GM12878 (cell line): Measurements from ENCODE around the gene JAKMIP1. TPM values are rescaled to one million over a fixed set of nuclear protein-coding genes. Genes with fewer than 3 reads are reported as not detected.

Experiments used
- ATAC-seq: fragments of 200-7000 bp; cut with Tn5 transposase; 3 replicates; pipeline ENCODE4 v1.9.1; 2020; ENCODE audit warnings: mild to moderate bottlenecking, moderate library complexity
- BruUV-seq: library from RNA; stranded (reverse); fragments of 400-500 nt; replicated peaks from 2 replicates; lab custom pipeline; 2021; lab: Mats Ljungman, UMichigan
- CTCF ChIA-PET: fragments of 300-600 bp; sonication (Branson Sonifier 250); formaldehyde crosslinking; extraction: SDS; loops from one replicate; lab custom pipeline; 2021; ENCODE audit warnings: inconsistent platforms; lab: Yijun Ruan, JAX
- POLR2A ChIA-PET: fragments of 350-600 bp; formaldehyde crosslinking; extraction: SDS; loops from one replicate; lab custom pipeline; 2021; ENCODE audit warnings: inconsistent platforms; lab: Charles Lee
- RAD21 ChIA-PET: fragments of 300-600 bp; sonication (Branson Sonifier 250); formaldehyde crosslinking; loops from one replicate; lab custom pipeline; 2023; ENCODE audit warnings: antibody characterized with exemption; ENCODE audit not compliant: unreplicated experiment; lab: Charles Lee
- SMC1A ChIA-PET: fragments of 300-600 bp; sonication (Branson Sonifier 250); formaldehyde crosslinking; loops from one replicate; lab custom pipeline; 2023; ENCODE audit not compliant: unreplicated experiment, uncharacterized antibody; lab: Charles Lee
- DNase-seq: peaks from one replicate; pipeline ENCODE4 v3.0.0-alpha.2; 2011; ENCODE audit warnings: low read depth, low spot score
- FAIRE-seq: peaks from 3 replicates; lab custom pipeline; 2011; peaks lifted over from hg19 to GRCh38; lab: Jason Lieb, UNC
- H2AFZ ChIP-seq: 2 replicates; pipeline ENCODE4 v1.6.0; 2011; ENCODE audit warnings: low read depth, low read length, control low read depth; ENCODE audit not compliant: control insufficient read depth
- H3K27ac ChIP-seq: 2 replicates; pipeline ENCODE4 v1.5.1; 2011; ENCODE audit warnings: control low read depth; ENCODE audit not compliant: control insufficient read depth, insufficient read depth
- H3K27me3 ChIP-seq, 2 experiments: replicated peaks in 1 of 2; 2 replicates each; pipeline versions ENCODE4 v1.6.0 to v1.6.1; 2011; ENCODE audit warnings: low read length in 1 of 2; ENCODE audit not compliant: control insufficient read depth in 2 of 2, insufficient read depth in 2 of 2
- H3K36me3 ChIP-seq, 2 experiments: 2 replicates each; pipeline ENCODE4 v1.5.1; 2011; ENCODE audit warnings: low read length in 1 of 2; ENCODE audit not compliant: control insufficient read depth in 2 of 2, insufficient read depth in 2 of 2
- H3K4me1 ChIP-seq: 2 replicates; pipeline ENCODE4 v1.6.1; 2011; ENCODE audit warnings: mild to moderate bottlenecking, low read length, moderate library complexity, mixed read lengths; ENCODE audit not compliant: control insufficient read depth, insufficient read depth
- H3K4me2 ChIP-seq: 2 replicates; pipeline ENCODE4 v1.6.0; 2011; ENCODE audit warnings: control low read depth; ENCODE audit not compliant: control insufficient read depth, insufficient read depth
- H3K4me3 ChIP-seq: fragments of 200-600 bp; sonication (generic); 2 replicates; pipeline ENCODE4 v1.5.1; 2016
- H3K79me2 ChIP-seq: 2 replicates; pipeline ENCODE4 v1.6.0; 2011; ENCODE audit warnings: low read length; ENCODE audit not compliant: control insufficient read depth, insufficient read depth
- H3K9ac ChIP-seq: 2 replicates; pipeline ENCODE4 v1.8.0; 2011; ENCODE audit warnings: low read length, control low read depth, mixed read lengths; ENCODE audit not compliant: control insufficient read depth, insufficient read depth
- H3K9me3 ChIP-seq: replicated peaks from 3 replicates; pipeline ENCODE4 v1.5.1; 2011; ENCODE audit warnings: mild to moderate bottlenecking, low read length; ENCODE audit not compliant: control insufficient read depth, insufficient read depth
- H4K20me1 ChIP-seq: 2 replicates; pipeline ENCODE4 v1.6.0; 2011; ENCODE audit not compliant: control insufficient read depth, insufficient read depth
- CBX5 ChIP-seq: sonication (generic); IDR thresholded peaks from 2 replicates; pipeline ENCODE4 v1.6.1; 2016; ENCODE audit warnings: low read depth, moderate library complexity, mild to moderate bottlenecking, inconsistent platforms
- ESRRA ChIP-seq: IDR thresholded peaks from 2 replicates; pipeline ENCODE4 v1.6.1; 2012; ENCODE audit warnings: mild to moderate bottlenecking, low read length, improper control_type of control experiment
- EZH2 ChIP-seq: IDR thresholded peaks from 2 replicates; pipeline ENCODE4 v1.6.1; 2012; ENCODE audit warnings: low read depth, mild to moderate bottlenecking, control low read depth, inconsistent platforms, low read length, borderline replicate concordance; ENCODE audit not compliant: control insufficient read depth
- GATAD2B ChIP-seq: fragments of 450-650 bp; conservative IDR thresholded peaks from 2 replicates; pipeline ENCODE4 v1.6.1; 2017; ENCODE audit warnings: low read depth, mild to moderate bottlenecking, moderate library complexity
- JUNB ChIP-seq: IDR thresholded peaks from 2 replicates; pipeline ENCODE4 v1.6.1; 2016; ENCODE audit warnings: antibody characterized with exemption, mild to moderate bottlenecking
- MEF2B ChIP-seq: fragments of 450-650 bp; IDR thresholded peaks from 2 replicates; pipeline ENCODE4 v1.6.1; 2018; ENCODE audit warnings: mild to moderate bottlenecking, moderate library complexity; ENCODE audit not compliant: partially characterized antibody, poor library complexity, severe bottlenecking
- POLR2AphosphoS5 ChIP-seq: IDR thresholded peaks from 2 replicates; pipeline ENCODE4 v1.6.1; 2011; ENCODE audit warnings: mild to moderate bottlenecking, low read length, inconsistent platforms
- RELB ChIP-seq: fragments of 450-650 bp; IDR thresholded peaks from 2 replicates; pipeline ENCODE4 v1.6.1; 2017; ENCODE audit warnings: low read depth, mild to moderate bottlenecking, moderate library complexity
- RFX5 ChIP-seq: IDR thresholded peaks from 2 replicates; pipeline ENCODE4 v1.6.1; 2011; ENCODE audit warnings: low read depth, low read length, improper control_type of control experiment
- SMAD5 ChIP-seq: IDR thresholded peaks from 2 replicates; pipeline ENCODE4 v1.6.1; 2016; ENCODE audit warnings: antibody characterized with exemption, low read depth
- SMC3 ChIP-seq: IDR thresholded peaks from 2 replicates; pipeline ENCODE4 v1.6.1; 2011; ENCODE audit warnings: low read length, improper control_type of control experiment, borderline replicate concordance
- STAT1 ChIP-seq: fragments of 450-650 bp; conservative IDR thresholded peaks from 2 replicates; pipeline ENCODE4 v1.6.1; 2014; ENCODE audit warnings: antibody characterized with exemption, mild to moderate bottlenecking
- TAF1 ChIP-seq: IDR thresholded peaks from 2 replicates; pipeline ENCODE4 v1.6.1; 2011; ENCODE audit warnings: mild to moderate bottlenecking, low read depth, low read length, borderline replicate concordance
- WGBS: methylation state at CpG from one replicate; pipeline ENCODE4 v1.1.6; 2016; ENCODE audit warnings: low lambda C conversion rate; ENCODE audit not compliant: insufficient replicate concordance, insufficient coverage; ENCODE audit errors: missing lambda C conversion rate; 5-methylcytosine and 5-hydroxymethylcytosine counted together
- in situ Hi-C: fragments of 300-500 bp; cut with MboI; formaldehyde crosslinking; loops from 9 replicates; pipeline ENCODE4 v1.14.3; 2018; ENCODE audit warnings: mixed read lengths
- intact Hi-C: fragments of 100-400 bp; cut with micrococcal nuclease; formaldehyde crosslinking; loops from one replicate; pipeline ENCODE4 v1.14.2; 2022; ENCODE audit not compliant: unreplicated experiment
- polyA plus RNA-seq, 11 experiments: library from polyadenylated mRNA; depleted of rRNA in 4 of 11; unstranded in 6 of 11; stranded (reverse) in 5 of 11; fragments of >200 nt; fragmentation: Nextera tagmentation in 4 of 11; fragmentation: Illumina TruSeq in 1 of 11; extraction: Ambion mirVana in 4 of 11; extraction: Trizol in 1 of 11; gene quantifications; 1 replicate in 1 of 11; 2 replicates in 10 of 11; pipeline versions ENCODE4 v1.2.1 to v1.2.3, GENCODE V29; 2011 to 2016; ENCODE audit warnings: inconsistent platforms in 2 of 11, missing spikeins in 2 of 11, low read depth in 1 of 11
- total RNA-seq, 4 experiments: library from RNA; depleted of rRNA in 3 of 4; stranded (reverse); fragments of >200 nt in 3 of 4; fragmentation: Illumina TruSeq in 1 of 4; extraction: Trizol in 1 of 4; gene quantifications; 2 replicates each; pipeline versions ENCODE4 v1.2.1 to v1.2.3, GENCODE V29; 2013 to 2021

Gene JAKMIP1
- total and polyA plus RNA-seq, 10 of the 15 experiments (the other 5 are each of a cell fraction or from before 2014, with no cell fraction given), result 0.52 to 16.7 (median 12.3) TPM

- DNase-seq, result no peak
- no TSS peak for BruUV-seq
- CTCF ChIA-PET, result interaction anchor here (1.0 to 3.0 kb wide), 2 partner anchors 15 to 326 kb away, joined by 3 to 13 read pairs; no protein-coding TSS in a partner anchor
- H3K4me2 ChIP-seq, result no peak overlapping the region
- H3K4me1 ChIP-seq, result no peaks in the 10 kb centered on the region
- intact Hi-C loops, result no loop called here
- no peaks in the 10 kb centered on the region for H4K20me1 ChIP-seq
- H3K27me3 ChIP-seq, result peaks cover 0 to 1% of the 10 kb centered on the region in 2 experiments; a peak in 2 of 4 replicates
- H3K36me3 ChIP-seq, result no peaks in the 10 kb centered on the region
- H3K9ac ChIP-seq, result no peak overlapping the region
- TF ChIP-seq SMC3, result no peak
- TF ChIP-seq SMAD5, result no peak
- no peak for TF ChIP-seq TAF1
- no peak for TF ChIP-seq RFX5
- no peak for TF ChIP-seq ESRRA
- TF ChIP-seq, all 136 proteins: peak for 0
- ChIA-PET SMC1A (no interaction called here), RAD21 (no interaction called here), POLR2A (no interaction called here)
- no peaks in the 10 kb centered on the region for H3K9me3 ChIP-seq
- no peak overlapping the region for H2AFZ ChIP-seq
- in situ Hi-C loops, result no loop called here
- no peaks in the 10 kb centered on the region for H3K79me2 ChIP-seq
- H3K27ac ChIP-seq, result no peak overlapping the region
- 51% methylated on average over 12 of the region's 12 CpGs for WGBS
- ATAC-seq, result no peak
- no peak for FAIRE-seq
- no peak overlapping the region for H3K4me3 ChIP-seq
Observed at GRCh38 chr4:6013564-6013963, 186.8 kb downstream of the JAKMIP1 start.

- no peaks in the 10 kb centered on the region for H4K20me1 ChIP-seq
- no peaks in the 10 kb centered on the region for H3K36me3 ChIP-seq
- no peak overlapping the region for H3K27ac ChIP-seq
- H3K4me1 ChIP-seq, result no peaks in the 10 kb centered on the region
- ATAC-seq, result no peak
- no peak for DNase-seq
- no peaks in the 10 kb centered on the region for H3K9me3 ChIP-seq
- no peak overlapping the region for H3K4me3 ChIP-seq
- no TSS peak for BruUV-seq
- no peaks in the 10 kb centered on the region for H3K79me2 ChIP-seq
- 0% methylated on average over 5 of the region's 5 CpGs for WGBS
- H3K4me2 ChIP-seq, result no peak overlapping the region
- intact Hi-C loops (no loop called here), in situ Hi-C loops (no loop called here)
- ChIA-PET POLR2A (no interaction called here), CTCF (interaction anchor here (1.7 to 3.0 kb wide), 3 partner anchors 8 to 320 kb away, joined by 4 to 13 read pairs (median 10); no protein-coding TSS in a partner anchor), SMC1A (no interaction called here), RAD21 (no interaction called here)
- FAIRE-seq, result no peak
- peaks cover 0 to 1% of the 10 kb centered on the region in 2 experiments; a peak in 2 of 4 replicates for H3K27me3 ChIP-seq
- no peak overlapping the region for H2AFZ ChIP-seq
- H3K9ac ChIP-seq, result no peak overlapping the region
- TF ChIP-seq JUNB, result no peak
- TF ChIP-seq STAT1, result no peak
- no peak for TF ChIP-seq MEF2B
- TF ChIP-seq CBX5, result no peak
- TF ChIP-seq RELB, result no peak
- TF ChIP-seq GATAD2B, result no peak
- TF ChIP-seq EZH2, result no peak
- TF ChIP-seq POLR2AphosphoS5, result no peak
Observed at GRCh38 chr4:6012200-6012599, 188.1 kb downstream of the JAKMIP1 start.
